SK-N-SH (cell line): ENCODE results near the gene SP1. TPM values are rescaled to one million over a fixed set of nuclear protein-coding genes. Genes with fewer than 3 reads are reported as not detected.

Experiments
- CTCF ChIA-PET: fragments of 300-600, 350-600 bp; formaldehyde crosslinking; extraction: SDS; loops from one replicate; lab custom pipeline; 2021; lab: Yijun Ruan, JAX
- POLR2A ChIA-PET: fragments of 350-600 bp; sonication (Branson Sonifier 250); formaldehyde crosslinking; extraction: SDS; loops from one replicate; lab custom pipeline; 2020; ENCODE audit warnings: antibody characterized with exemption, inconsistent platforms; lab: Yijun Ruan, JAX
- DNase-seq: peaks from one replicate; pipeline ENCODE4 v3.0.0; 2012
- H2AFZ ChIP-seq: fragments of 200-600 bp; sonication (generic); 2 replicates; pipeline ENCODE4 v1.8.1; 2016; ENCODE audit warnings: antibody characterized with exemption, mild to moderate bottlenecking, low read depth
- H3F3A ChIP-seq: fragments of 200-600 bp; sonication (generic); replicated peaks from 2 replicates; pipeline ENCODE3; 2016; ENCODE audit warnings: antibody characterized with exemption, mild to moderate bottlenecking; ENCODE audit not compliant: insufficient read depth
- H3K27ac ChIP-seq, 2 experiments: fragments of 200-500 bp in 1 of 2; fragments of 200-600 bp in 1 of 2; sonication (Bioruptor generic) in 1 of 2; sonication (generic), shearing (Covaris generic) in 1 of 2; 2 replicates each; pipeline versions ENCODE4 v1.5.1 to v1.6.1; 2014 to 2016; ENCODE audit warnings: low read depth in 2 of 2, inconsistent platforms in 1 of 2, low read length in 1 of 2, mild to moderate bottlenecking in 1 of 2, mixed read lengths in 1 of 2
- H3K27me3 ChIP-seq: fragments of 200-600 bp; sonication (generic), shearing (Covaris generic); 2 replicates; pipeline ENCODE4 v1.6.1; 2016; ENCODE audit warnings: mixed run types; ENCODE audit not compliant: insufficient read depth
- H3K36me3 ChIP-seq, 2 experiments: fragments of 200-500 bp in 1 of 2; fragments of 200-600 bp in 1 of 2; sonication (Bioruptor generic) in 1 of 2; sonication (generic) in 1 of 2; replicated peaks in 1 of 2; 2 replicates each; pipeline versions ENCODE3 to v1.5.1; 2014 to 2016; ENCODE audit warnings: low read length in 1 of 2, mild to moderate bottlenecking in 1 of 2; ENCODE audit not compliant: insufficient read depth in 2 of 2, control insufficient read depth in 1 of 2
- H3K4me1 ChIP-seq, 2 experiments: fragments of 200-500 bp in 1 of 2; fragments of 200-600 bp in 1 of 2; sonication (Bioruptor generic) in 1 of 2; sonication (generic), shearing (Covaris generic) in 1 of 2; 2 replicates each; pipeline versions ENCODE4 v1.5.1 to v1.6.1; 2014 to 2016; ENCODE audit warnings: low read depth in 1 of 2, low read length in 1 of 2, mixed run types in 1 of 2; ENCODE audit not compliant: insufficient read depth in 2 of 2, control insufficient read depth in 1 of 2
- H3K4me2 ChIP-seq: fragments of 200-600 bp; sonication (generic), shearing (Covaris generic); 2 replicates; pipeline ENCODE4 v1.6.1; 2017; ENCODE audit warnings: mixed run types
- H3K4me3 ChIP-seq, 2 experiments: fragments of 200-500 bp in 1 of 2; fragments of 200-600 bp in 1 of 2; sonication (Bioruptor generic) in 1 of 2; sonication (generic), shearing (Covaris generic) in 1 of 2; 2 replicates each; pipeline versions ENCODE4 v1.5.1 to v1.8.1; 2014 to 2016; ENCODE audit warnings: low read depth in 2 of 2, inconsistent platforms in 1 of 2, low read length in 1 of 2, mild to moderate bottlenecking in 1 of 2, mixed read lengths in 1 of 2, moderate library complexity in 1 of 2
- H3K79me2 ChIP-seq: fragments of 200-600 bp; sonication (generic); 2 replicates; pipeline ENCODE4 v1.8.1; 2017; ENCODE audit warnings: mild to moderate bottlenecking; ENCODE audit not compliant: insufficient read depth
- H3K9ac ChIP-seq: fragments of 200-600 bp; sonication (generic); 2 replicates; pipeline ENCODE4 v1.6.1; 2017; ENCODE audit warnings: mixed run types
- H3K9me2 ChIP-seq: fragments of 200-600 bp; sonication (generic); 2 replicates; pipeline ENCODE4 v1.6.1; 2017; ENCODE audit warnings: mixed run types
- H3K9me3 ChIP-seq: fragments of 200-600 bp; sonication (generic); 2 replicates; pipeline ENCODE4 v1.6.1; 2017; ENCODE audit warnings: mixed run types, mild to moderate bottlenecking, moderate library complexity
- H4K20me1 ChIP-seq: fragments of 200-600 bp; sonication (generic); 2 replicates; pipeline ENCODE4 v1.6.1; 2017; ENCODE audit warnings: mild to moderate bottlenecking, mixed run types; ENCODE audit not compliant: insufficient read depth
- EP300 ChIP-seq, 2 experiments: IDR thresholded peaks; 2 replicates each; pipeline versions ENCODE4 v1.4.0 to v1.6.1; 2012; ENCODE audit warnings: borderline replicate concordance in 1 of 2, low read depth in 1 of 2, low read length in 1 of 2
- FOXJ3 ChIP-seq: sonication (generic); formaldehyde crosslinking; IDR thresholded peaks from 2 replicates; pipeline ENCODE4 v1.5.1; 2020; ENCODE audit warnings: mild to moderate bottlenecking, missing genetic modification reagents
- IRF3 ChIP-seq: fragments of 150-350 bp; IDR thresholded peaks from 2 replicates; pipeline ENCODE4 v1.6.1; 2016; ENCODE audit warnings: mild to moderate bottlenecking, low read depth, low read length
- MAX ChIP-seq: IDR thresholded peaks from 2 replicates; pipeline ENCODE4 v1.4.0; 2012; ENCODE audit warnings: low read depth
- MXI1 ChIP-seq: IDR thresholded peaks from 2 replicates; pipeline ENCODE4 v1.6.1; 2012; ENCODE audit warnings: mild to moderate bottlenecking, low read depth, low read length, improper control_type of control experiment
- NFIC ChIP-seq: IDR thresholded peaks from 2 replicates; pipeline ENCODE4 v1.4.0; 2012; ENCODE audit warnings: borderline replicate concordance
- POLR2AphosphoS5 ChIP-seq: IDR thresholded peaks from 2 replicates; pipeline ENCODE4 v1.6.1; 2012; ENCODE audit warnings: low read depth, low read length
- SMC3 ChIP-seq: IDR thresholded peaks from 2 replicates; pipeline ENCODE4 v1.6.1; 2012; ENCODE audit warnings: low read depth, low read length, improper control_type of control experiment
- YY1 ChIP-seq: IDR thresholded peaks from 2 replicates; pipeline ENCODE4 v1.4.0; 2012; ENCODE audit warnings: low read depth, mild to moderate bottlenecking
- WGBS: methylation state at CpG from one replicate; pipeline ENCODE4 v1.1.6; 2017; ENCODE audit warnings: low lambda C conversion rate; 5-methylcytosine and 5-hydroxymethylcytosine counted together
- polyA plus RNA-seq, 3 experiments: library from polyadenylated mRNA; depleted of rRNA; stranded (reverse); fragments of >200 nt; gene quantifications; 2 replicates each; pipeline ENCODE4 v1.2.3, GENCODE V29; 2012

Gene SP1
- polyA plus RNA-seq, 1 of the 3 experiments (the other 2 are of a cell fraction) = 12.9 TPM

- DNase-seq = no peak
- no peaks in the 10 kb centered on the region for H3K9me2 ChIP-seq
These were observed 36.0 kb upstream of the SP1 start for GRCh38 chr12:53343969-53344368.

GRCh38 chr12:53344487-53344823 is 35.5 kb upstream of the SP1 start:
- peak overlapping the region; percentile 40; the same call in 1 of the 2 replicates for H3K9ac ChIP-seq
- H3K27ac ChIP-seq = no peak overlapping the region
- H3K4me3 ChIP-seq = peak overlapping the region; percentile 53 to 72
- no peaks in the 10 kb centered on the region for H3K9me2 ChIP-seq
- peak overlapping the region; percentile 83 for H3K4me2 ChIP-seq
- TF ChIP-seq NFIC (no peak), MAX (no peak), YY1 (no peak), FOXJ3 (CRISPR knock-in tag) (no peak), MXI1 (no peak), SMC3 (no peak), IRF3 (no peak), POLR2AphosphoS5 (no peak), EP300 (IDR thresholded peaks at IDR 0.05; ENCODE audit: borderline replicate concordance in 1 of 2, low read depth in 1 of 2, low read length in 1 of 2) (no peak)
- TF ChIP-seq, all 33 proteins: peak for 0
- peak overlapping the region; percentile 97 for H2AFZ ChIP-seq
- DNase-seq = no peak
- peaks cover 14% of the 10 kb centered on the region for H3F3A ChIP-seq
- no peaks in the 10 kb centered on the region for H3K36me3 ChIP-seq
- ChIA-PET POLR2A (interaction anchor here (0.6 to 3.4 kb wide), 13 partner anchors 14 to 1143 kb away, joined by 3 to 105 read pairs (median 4); partner anchors contain the start of genes AAAS, PRR13 and TARBP2), CTCF (interaction anchor here (0.7 to 8.5 kb wide), 45 partner anchors 8 to 199 kb away, joined by 3 to 294 read pairs (median 6); partner anchors contain the start of genes AAAS, AMHR2, MYG1 and NPFF)
- peaks cover 0 to 14% of the 10 kb centered on the region in 2 experiments; a peak in 2 of 4 replicates for H3K4me1 ChIP-seq
- 19% methylated on average over 7 of the region's 19 CpGs for WGBS
- no peaks in the 10 kb centered on the region for H3K27me3 ChIP-seq
- no peaks in the 10 kb centered on the region for H3K9me3 ChIP-seq
- H4K20me1 ChIP-seq = no peaks in the 10 kb centered on the region
- no peaks in the 10 kb centered on the region for H3K79me2 ChIP-seq

More at GRCh38 chr12:53343969-53344368, 36.0 kb upstream of the SP1 start:
- ChIA-PET POLR2A (interaction anchor here (1.7 to 3.4 kb wide), 4 partner anchors 19 to 157 kb away, joined by 9 to 105 read pairs (median 16); partner anchors contain the start of genes AAAS, PRR13 and TARBP2), CTCF (interaction anchor here (1.1 to 8.5 kb wide), 16 partner anchors 9 to 165 kb away, joined by 4 to 294 read pairs (median 12); partner anchors contain the start of genes AAAS, AMHR2, MYG1 and NPFF)
- peaks cover 14% of the 10 kb centered on the region for H3F3A ChIP-seq
- TF ChIP-seq MAX = no peak
- H4K20me1 ChIP-seq = no peaks in the 10 kb centered on the region
- 98% methylated on average over 4 of the region's 4 CpGs for WGBS
- H3K27ac ChIP-seq = no peak overlapping the region
- no peaks in the 10 kb centered on the region for H3K79me2 ChIP-seq
- no peaks in the 10 kb centered on the region for H3K27me3 ChIP-seq
- H3K4me3 ChIP-seq = no peak overlapping the region
- H3K9ac ChIP-seq = no peak overlapping the region
- H3K4me1 ChIP-seq = peaks cover 0 to 16% of the 10 kb centered on the region in 2 experiments; a peak in 2 of 4 replicates
- no peaks in the 10 kb centered on the region for H3K36me3 ChIP-seq
- peak overlapping the region; percentile 97 for H2AFZ ChIP-seq
- peak overlapping the region; percentile 83; the same call in 1 of the 2 replicates for H3K4me2 ChIP-seq
- no peaks in the 10 kb centered on the region for H3K9me3 ChIP-seq
